ENCODE data around the gene TMEM14B. TPM values are rescaled to one million over a fixed set of nuclear protein-coding genes. Genes with fewer than 3 reads are reported as not detected.
A peak's percentile ranks its signal among the peaks of the same experiment; 100 is the strongest.
"Not testable (repeated sequence)": the region's sequence is repeated elsewhere in the genome, so short reads cannot be mapped to it uniquely, and the experiment has no call there.

Gene TMEM14B
- total RNA-seq, 1 donor from 2014 or later, result 48.1 TPM

- ATAC-seq, result no peak
- peak; percentile 12 for DNase-seq (ENCODE audit: low spot score)
Measured at GRCh38 chr6:10745116-10745515, 2.5 kb upstream of the TMEM14B start.

- no peak for DNase-seq (ENCODE audit: low spot score)
- ATAC-seq, result no peak
Measured at GRCh38 chr6:10746915-10747250, 722 bp upstream of the TMEM14B start.

GRCh38 chr6:10749734-10750133 lies 2.1 kb downstream of the TMEM14B start:
- DNase-seq (ENCODE audit: low spot score) (peak; percentile 18), ATAC-seq (no peak)

- DNase-seq (ENCODE audit: low spot score); ATAC-seq: not testable (repeated sequence)
Measured at GRCh38 chr6:10750568-10750967, 3.0 kb downstream of the TMEM14B start.

- ATAC-seq, result not testable (repeated sequence)
Measured at GRCh38 chr6:10751757-10752156, 4.2 kb downstream of the TMEM14B start.

GRCh38 chr6:10756085-10756484 lies 8.5 kb downstream of the TMEM14B start:
- ATAC-seq (no peak), DNase-seq (ENCODE audit: low spot score) (no peak)

More at GRCh38 chr6:10751757-10752156, 4.2 kb downstream of the TMEM14B start:
- DNase-seq (ENCODE audit: low spot score), result peak; percentile 12

- ATAC-seq (peak; percentile 56), DNase-seq (ENCODE audit: low spot score) (no peak)
Measured at GRCh38 chr6:10759312-10759839, 11.8 kb downstream of the TMEM14B start.

GRCh38 chr6:10759884-10760329 lies 12.3 kb downstream of the TMEM14B start:
- no peak for DNase-seq (ENCODE audit: low spot score)
- no peak for ATAC-seq

- DNase-seq (ENCODE audit: low spot score) (no peak), ATAC-seq (no peak)
Measured at GRCh38 chr6:10763006-10763405, 15.4 kb downstream of the TMEM14B start.

GRCh38 chr6:10769419-10769818 lies 21.8 kb downstream of the TMEM14B start:
- DNase-seq (ENCODE audit: low spot score) (no peak), ATAC-seq (no peak)

GRCh38 chr6:10771371-10771894 lies 23.8 kb downstream of the TMEM14B start:
- ATAC-seq, result no peak

GRCh38 chr6:10778230-10778629 lies 30.6 kb downstream of the TMEM14B start:
- no peak for ATAC-seq
- no peak for DNase-seq (ENCODE audit: low spot score)

More at GRCh38 chr6:10771371-10771894, 23.8 kb downstream of the TMEM14B start:
- DNase-seq (ENCODE audit: low spot score), result no peak

GRCh38 chr6:10779076-10779475 lies 31.5 kb downstream of the TMEM14B start:
- ATAC-seq (no peak), DNase-seq (ENCODE audit: low spot score) (no peak)

- ATAC-seq (no peak), DNase-seq (ENCODE audit: low spot score) (no peak)
Measured at GRCh38 chr6:10791673-10792072, 44.1 kb downstream of the TMEM14B start.

- ATAC-seq, result no peak
- DNase-seq (ENCODE audit: low spot score), result no peak
Measured at GRCh38 chr6:10792101-10792500, 44.5 kb downstream of the TMEM14B start.

GRCh38 chr6:10793035-10793434 lies 45.4 kb downstream of the TMEM14B start:
- DNase-seq (ENCODE audit: low spot score) (no peak), ATAC-seq (no peak)

- ATAC-seq, result no peak
- DNase-seq (ENCODE audit: low spot score), result no peak
Measured at GRCh38 chr6:10793695-10794094, 46.1 kb downstream of the TMEM14B start.

GRCh38 chr6:10794239-10794638 lies 46.6 kb downstream of the TMEM14B start:
- no peak for ATAC-seq
- no peak for DNase-seq (ENCODE audit: low spot score)

- DNase-seq (ENCODE audit: low spot score) (no peak), ATAC-seq (peak; percentile 41)
Measured at GRCh38 chr6:10800810-10801209, 53.2 kb downstream of the TMEM14B start.

GRCh38 chr6:10801224-10801848 lies 53.7 kb downstream of the TMEM14B start:
- ATAC-seq (peak; percentile 99), DNase-seq (ENCODE audit: low spot score) (peak; percentile 59)
